Natural killer cell (primary cell): Measurements from ENCODE around the gene ECI1. TPM values are rescaled to one million over a fixed set of nuclear protein-coding genes. Genes with fewer than 3 reads are reported as not detected.

Experiments
- ATAC-seq, 3 donors: fragments of 150-1000 bp in 2 of 3; fragments of 200-7000 bp in 1 of 3; cut with Tn5 transposase; 1 replicate in 1 of 3; 2 replicates in 2 of 3; pipeline ENCODE4 v1.10.0; 2021; ENCODE audit warnings: mild to moderate bottlenecking in 2 of 3, moderate library complexity in 2 of 3
- DNase-seq, 2 donors: peaks; one replicate each; pipeline versions ENCODE4 v3.0.0 to v3.0.0-alpha.2; 2013 to 2021; ENCODE audit warnings: mixed read lengths in 1 of 2
- H3K27ac ChIP-seq: one replicate; pipeline ENCODE4 v1.5.1; 2013; ENCODE audit warnings: mild to moderate bottlenecking, low read length
- H3K27me3 ChIP-seq: one replicate; pipeline ENCODE4 v1.6.1; 2013; ENCODE audit warnings: low read length; ENCODE audit not compliant: control insufficient read depth, insufficient read depth
- H3K36me3 ChIP-seq: one replicate; pipeline ENCODE4 v1.6.1; 2013; ENCODE audit warnings: low read length; ENCODE audit not compliant: control insufficient read depth, insufficient read depth
- H3K4me1 ChIP-seq: one replicate; pipeline ENCODE4 v1.6.1; 2013; ENCODE audit warnings: low read length; ENCODE audit not compliant: control insufficient read depth, insufficient read depth
- H3K4me3 ChIP-seq: one replicate; pipeline ENCODE4 v1.5.1; 2013; ENCODE audit warnings: low read length
- H3K9me3 ChIP-seq: one replicate; pipeline ENCODE4 v1.6.1; 2013; ENCODE audit warnings: low read length; ENCODE audit not compliant: control insufficient read depth, insufficient read depth
- H3K27ac Mint-ChIP-seq, 2 donors: one replicate each; pipeline ENCODE4 v1.8.0; 2022; ENCODE audit warnings: mild to moderate bottlenecking in 2 of 2, mixed read lengths in 2 of 2, moderate library complexity in 1 of 2
- H3K27me3 Mint-ChIP-seq, 2 donors: one replicate each; pipeline ENCODE4 v1.8.0; 2022; ENCODE audit warnings: low read depth in 2 of 2, mixed read lengths in 2 of 2
- H3K36me3 Mint-ChIP-seq: one replicate; pipeline ENCODE4 v1.8.0; 2022; ENCODE audit warnings: mixed read lengths
- H3K4me1 Mint-ChIP-seq, 2 donors: one replicate each; pipeline ENCODE4 v1.8.0; 2022; ENCODE audit warnings: mixed read lengths in 2 of 2
- H3K4me3 Mint-ChIP-seq: one replicate; pipeline ENCODE4 v1.8.0; 2022; ENCODE audit warnings: mild to moderate bottlenecking, moderate library complexity, mixed read lengths
- H3K9me3 Mint-ChIP-seq, 2 donors: one replicate each; pipeline ENCODE4 v1.8.0; 2022; ENCODE audit warnings: mixed read lengths in 2 of 2
- CTCF ChIP-seq: fragments of 200-600 bp; IDR thresholded peaks from one replicate; pipeline ENCODE4 v1.8.0; 2022; ENCODE audit warnings: antibody characterized with exemption
- WGBS: methylation state at CpG from one replicate; pipeline ENCODE4 v1.1.7; 2013; ENCODE audit warnings: missing lambda C conversion rate; ENCODE audit not compliant: insufficient coverage; 5-methylcytosine and 5-hydroxymethylcytosine counted together
- intact Hi-C: fragments of 100-400 bp; cut with micrococcal nuclease; formaldehyde crosslinking; loops from one replicate; pipeline ENCODE4 v1.14.2; 2022
- total RNA-seq, 4 donors: library from RNA; stranded (reverse); fragments of 120-200 nt in 1 of 4; gene quantifications; one replicate each; pipeline versions ENCODE4 v1.2.3 to v1.2.4, GENCODE V29; 2013 to 2022

Gene ECI1
- total RNA-seq, 3 donors from 2014 or later (not counting 1 experiment from before 2014, with no cell fraction given) = 14.6 to 19.2 (median 19.0) TPM

GRCh38 chr16:2207872-2208271 lies 43.5 kb downstream of the ECI1 start:
- ATAC-seq = no peak
- Mint-ChIP-seq H3K27ac (peak overlapping the region in 1 of 2 donors; percentile 76), H3K27me3 (no peaks in the 10 kb centered on the region), H3K36me3 (no peaks in the 10 kb centered on the region), H3K9me3 (no peaks in the 10 kb centered on the region), H3K4me1 (peaks cover 19 to 36% of the 10 kb centered on the region in 2 donors), H3K4me3 (peak overlapping the region; percentile 67)
- Histone ChIP-seq H3K4me3 (no peak overlapping the region), H3K9me3 (no peaks in the 10 kb centered on the region), H3K36me3 (peaks cover 31% of the 10 kb centered on the region), H3K27me3 (no peaks in the 10 kb centered on the region), H3K27ac (no peak overlapping the region), H3K4me1 (peaks cover 28% of the 10 kb centered on the region)
- TF ChIP-seq CTCF = no peak
- no peak for DNase-seq
- intact Hi-C loops = no loop called here
- 94% methylated on average over 9 of the region's 9 CpGs for WGBS

- H3K4me3 ChIP-seq = no peak overlapping the region
- H3K4me3 Mint-ChIP-seq = peak overlapping the region; percentile 6
- no peaks in the 10 kb centered on the region for H3K9me3 Mint-ChIP-seq
- H3K27ac ChIP-seq = no peak overlapping the region
- no peak for DNase-seq
- peaks cover 19 to 32% of the 10 kb centered on the region in 2 donors for H3K4me1 Mint-ChIP-seq
- WGBS = 97% methylated on average over 23 of the region's 23 CpGs
- H3K36me3 Mint-ChIP-seq = no peaks in the 10 kb centered on the region
- H3K36me3 ChIP-seq = peaks cover 26% of the 10 kb centered on the region
- peak overlapping the region; percentile 80 to 88 for H3K27ac Mint-ChIP-seq
- ATAC-seq = no peak
- peaks cover 0 to 3% of the 10 kb centered on the region in 2 donors for H3K27me3 Mint-ChIP-seq
- no peaks in the 10 kb centered on the region for H3K9me3 ChIP-seq
- H3K4me1 ChIP-seq = peaks cover 19% of the 10 kb centered on the region
- H3K27me3 ChIP-seq = no peaks in the 10 kb centered on the region
- intact Hi-C loops = no loop called here
- no peak for TF ChIP-seq CTCF
Observed at GRCh38 chr16:2206780-2207433, 44.5 kb downstream of the ECI1 start.

GRCh38 chr16:2206420-2206779 lies 45.0 kb downstream of the ECI1 start:
- H3K4me3 ChIP-seq = peak overlapping the region; percentile 88
- DNase-seq = no peak
- H3K9me3 ChIP-seq = no peaks in the 10 kb centered on the region
- peak overlapping the region; percentile 95 for H3K27ac ChIP-seq
- Mint-ChIP-seq H3K27ac (peak overlapping the region; percentile 80 to 88), H3K4me1 (peaks cover 19 to 28% of the 10 kb centered on the region in 2 donors), H3K9me3 (no peaks in the 10 kb centered on the region), H3K36me3 (no peaks in the 10 kb centered on the region), H3K27me3 (peaks cover 0 to 3% of the 10 kb centered on the region in 2 donors), H3K4me3 (peak overlapping the region; percentile 91)
- intact Hi-C loops = no loop called here
- H3K36me3 ChIP-seq = peaks cover 26% of the 10 kb centered on the region
- TF ChIP-seq CTCF = no peak
- 90% methylated on average over 18 of the region's 18 CpGs for WGBS
- peaks cover 19% of the 10 kb centered on the region for H3K4me1 ChIP-seq
- no peaks in the 10 kb centered on the region for H3K27me3 ChIP-seq
- ATAC-seq = no peak

- Mint-ChIP-seq H3K27me3 (peaks cover 0 to 3% of the 10 kb centered on the region in 2 donors), H3K4me1 (peaks cover 19 to 28% of the 10 kb centered on the region in 2 donors), H3K27ac (peak overlapping the region; percentile 80 to 88), H3K9me3 (no peaks in the 10 kb centered on the region), H3K36me3 (no peaks in the 10 kb centered on the region), H3K4me3 (peak overlapping the region; percentile 91)
- no peak for ATAC-seq
- H3K36me3 ChIP-seq = peaks cover 26% of the 10 kb centered on the region
- no peak for TF ChIP-seq CTCF
- DNase-seq = no peak
- intact Hi-C loops = no loop called here
- 20% methylated on average over 16 of the region's 16 CpGs for WGBS
- peaks cover 19% of the 10 kb centered on the region for H3K4me1 ChIP-seq
- H3K4me3 ChIP-seq = peak overlapping the region; percentile 88
- H3K27ac ChIP-seq = peak overlapping the region; percentile 95
- no peaks in the 10 kb centered on the region for H3K9me3 ChIP-seq
- H3K27me3 ChIP-seq = no peaks in the 10 kb centered on the region
Observed at GRCh38 chr16:2205967-2206313, 45.4 kb downstream of the ECI1 start.
